ENCODE measurements around the gene CHAD. TPM values are rescaled to one million over a fixed set of nuclear protein-coding genes. Genes with fewer than 3 reads are reported as not detected.

CHAD gene
- polyA plus RNA-seq, 1 donor (not counting 4 experiments of a cell fraction or from before 2014, with no cell fraction given) = not detected

DNA sequence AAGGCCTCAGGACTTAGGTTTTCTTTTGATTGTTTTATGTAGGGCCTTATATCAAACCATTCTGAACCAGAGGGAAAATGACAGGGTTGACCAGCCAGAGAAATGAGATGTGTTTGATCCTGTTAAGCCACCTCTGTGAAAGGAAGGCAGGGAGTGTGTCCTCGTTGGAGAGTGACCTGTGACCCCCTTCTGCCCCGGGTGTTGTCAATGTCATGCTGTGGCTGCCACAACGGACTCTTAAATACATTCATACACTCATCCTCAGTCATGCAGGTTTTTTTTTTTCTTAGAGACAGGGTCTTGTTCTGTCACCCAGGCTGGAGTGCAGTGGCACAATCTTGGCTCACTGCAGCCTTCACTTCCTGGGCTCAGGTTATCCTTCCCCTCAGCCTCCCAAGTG lies 45.7 kb upstream of the CHAD start:
- Histone ChIP-seq H3K79me2 (ENCODE audit: control insufficient read depth, insufficient read depth, low read length) (peaks cover 2% of the 10 kb centered on the region), H3K27me3 (ENCODE audit: control insufficient read depth, extremely low read depth, insufficient read depth, low read length) (no peaks in the 10 kb centered on the region), H3K4me3 (ENCODE audit: control insufficient read depth in 2 of 3, extremely low read depth in 1 of 3, insufficient read depth in 2 of 3, low read depth in 1 of 3, low read length in 3 of 3) (no peak overlapping the region), H3K4me2 (ENCODE audit: control insufficient read depth, extremely low read depth, insufficient read depth, low read depth, low read length) (no peak overlapping the region), H4K20me1 (ENCODE audit: control insufficient read depth, extremely low read depth, insufficient read depth, low read length) (no peaks in the 10 kb centered on the region), H3K4me1 (ENCODE audit: control insufficient read depth, extremely low read depth, insufficient read depth, low read length) (peaks cover 61% of the 10 kb centered on the region), H3K9me1 (ENCODE audit: control insufficient read depth, extremely low read depth, insufficient read depth, low read length) (no peaks in the 10 kb centered on the region), H3K9me3 (ENCODE audit: control insufficient read depth, low read depth, low read length) (no peaks in the 10 kb centered on the region), H3K36me3 (ENCODE audit: control insufficient read depth in 2 of 2, extremely low read depth in 1 of 2, insufficient read depth in 2 of 2, low read length in 2 of 2) (no peaks in the 10 kb centered on the region), H3K27ac (ENCODE audit: control insufficient read depth, insufficient read depth, low read length) (no peak overlapping the region), H2AFZ (ENCODE audit: control insufficient read depth, low read length) (no peak overlapping the region), H3K9ac (ENCODE audit: control insufficient read depth, extremely low read depth, insufficient read depth, low read length) (no peak overlapping the region)
- DNase-seq (ENCODE audit: low read depth, low spot score) (no peak), FAIRE-seq (no peak)
- dilution Hi-C loops (cut with MboI; ENCODE audit: extremely low pct_ligation_motif_present, low sequenced_read_pairs) = no loop called here
- no peak for TF ChIP-seq EZH2 (IDR thresholded peaks at IDR 0.05; ENCODE audit: low read length)
- no peak for TF ChIP-seq CTCF (optimal IDR thresholded peaks at IDR 0.05 in 1 of 3, IDR thresholded peaks at IDR 0.05 in 1 of 3, conservative IDR thresholded peaks at IDR 0.05 in 1 of 3; ENCODE audit: extremely low read depth in 1 of 3, insufficient read depth in 2 of 3, low read length in 3 of 3)

DNA sequence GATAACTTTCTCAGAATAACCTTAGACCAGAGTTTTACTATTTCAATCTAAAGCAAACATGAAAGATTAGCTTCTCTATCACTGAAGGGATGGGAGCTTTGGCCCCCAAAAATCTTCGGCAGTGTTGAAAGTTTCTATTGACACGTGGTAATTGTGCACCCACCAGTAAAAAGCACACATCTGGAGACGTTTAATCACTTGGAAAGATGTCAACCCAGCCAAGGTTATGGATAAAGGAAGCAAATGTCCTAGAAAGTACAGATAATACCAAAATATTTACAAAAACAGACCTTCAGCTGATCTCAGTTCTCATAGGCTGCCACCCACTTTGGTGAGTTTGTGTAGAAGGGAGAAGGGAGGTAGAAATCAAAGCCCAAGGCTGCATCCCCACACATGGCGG lies 44.8 kb upstream of the CHAD start:
- Histone ChIP-seq H2AFZ (ENCODE audit: control insufficient read depth, low read length) (no peak overlapping the region), H3K9ac (ENCODE audit: control insufficient read depth, extremely low read depth, insufficient read depth, low read length) (no peak overlapping the region), H3K79me2 (ENCODE audit: control insufficient read depth, insufficient read depth, low read length) (peaks cover 2% of the 10 kb centered on the region), H3K36me3 (ENCODE audit: control insufficient read depth in 2 of 2, extremely low read depth in 1 of 2, insufficient read depth in 2 of 2, low read length in 2 of 2) (no peaks in the 10 kb centered on the region), H3K9me1 (ENCODE audit: control insufficient read depth, extremely low read depth, insufficient read depth, low read length) (no peaks in the 10 kb centered on the region), H3K9me3 (ENCODE audit: control insufficient read depth, low read depth, low read length) (no peaks in the 10 kb centered on the region), H3K27ac (ENCODE audit: control insufficient read depth, insufficient read depth, low read length) (no peak overlapping the region), H3K4me1 (ENCODE audit: control insufficient read depth, extremely low read depth, insufficient read depth, low read length) (peaks cover 60% of the 10 kb centered on the region), H3K4me3 (ENCODE audit: control insufficient read depth in 2 of 3, extremely low read depth in 1 of 3, insufficient read depth in 2 of 3, low read depth in 1 of 3, low read length in 3 of 3) (no peak overlapping the region), H3K27me3 (ENCODE audit: control insufficient read depth, extremely low read depth, insufficient read depth, low read length) (no peaks in the 10 kb centered on the region), H3K4me2 (ENCODE audit: control insufficient read depth, extremely low read depth, insufficient read depth, low read depth, low read length) (no peak overlapping the region), H4K20me1 (ENCODE audit: control insufficient read depth, extremely low read depth, insufficient read depth, low read length) (no peaks in the 10 kb centered on the region)
- FAIRE-seq (no peak), DNase-seq (ENCODE audit: low read depth, low spot score) (no peak)
- dilution Hi-C loops (cut with MboI; ENCODE audit: extremely low pct_ligation_motif_present, low sequenced_read_pairs) = no loop called here
- TF ChIP-seq EZH2 (IDR thresholded peaks at IDR 0.05; ENCODE audit: low read length) (no peak), CTCF (optimal IDR thresholded peaks at IDR 0.05 in 1 of 3, IDR thresholded peaks at IDR 0.05 in 1 of 3, conservative IDR thresholded peaks at IDR 0.05 in 1 of 3; ENCODE audit: extremely low read depth in 1 of 3, insufficient read depth in 2 of 3, low read length in 3 of 3) (no peak)

Measured in keratinocyte (primary cell).